ENCODE results near the gene CFHR4. TPM values are rescaled to one million over a fixed set of nuclear protein-coding genes. Genes with fewer than 3 reads are reported as not detected.
"Not testable (repeated sequence)": the region's sequence is repeated elsewhere in the genome, so short reads cannot be mapped to it uniquely, and the experiment has no call there.

Gene CFHR4
- total RNA-seq, 1 experiment from 2014 or later: not detected

DNA sequence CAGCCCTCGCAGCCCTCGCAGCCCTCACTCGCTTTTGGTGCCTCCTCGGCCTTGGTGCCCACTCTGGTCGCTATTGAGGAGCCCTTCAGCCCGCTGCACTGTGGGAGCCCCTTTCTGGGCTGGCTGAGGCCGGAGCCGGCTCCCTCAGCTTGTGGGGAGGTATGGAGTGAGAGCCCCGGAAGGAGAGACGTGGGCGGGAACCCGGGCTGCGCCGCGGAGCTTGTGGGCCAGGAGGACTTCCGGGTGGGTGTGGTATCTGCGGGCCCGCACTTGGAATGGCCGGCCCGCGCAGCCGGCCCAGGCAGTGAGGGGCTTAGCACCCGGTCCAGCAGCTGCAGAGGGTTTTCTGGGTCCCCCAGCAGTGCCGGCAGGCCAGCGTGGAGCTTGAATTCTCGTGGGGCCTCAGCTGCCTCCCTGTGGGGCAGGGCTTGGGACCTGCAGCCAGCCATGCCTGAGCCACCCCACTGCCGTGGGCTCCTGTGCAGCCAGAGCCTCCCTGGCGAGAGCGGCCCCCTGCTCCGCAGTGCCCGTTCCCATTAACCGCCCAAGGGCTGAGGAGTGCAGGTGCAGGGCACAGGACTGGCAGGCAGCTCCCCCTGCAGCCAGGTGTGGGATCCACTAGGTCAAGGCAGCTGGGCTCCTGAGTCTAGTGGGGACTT lies 45.8 kb downstream of the CFHR4 start:
- intact Hi-C loops (cut with micrococcal nuclease; ENCODE audit: unreplicated experiment): no loop called here
- Mint-ChIP-seq H3K27ac (ENCODE audit: unreplicated experiment) (no peak overlapping the region), H3K9me3 (ENCODE audit: unreplicated experiment) (peaks cover 11% of the 10 kb centered on the region), H3K27me3 (ENCODE audit: insufficient read depth, unreplicated experiment) (no peaks in the 10 kb centered on the region), H3K4me1 (ENCODE audit: low read depth, unreplicated experiment) (no peaks in the 10 kb centered on the region), H3K36me3 (ENCODE audit: insufficient read depth, unreplicated experiment) (no peaks in the 10 kb centered on the region), H3K4me3 (ENCODE audit: unreplicated experiment) (no peak overlapping the region)
- no peaks in the 10 kb centered on the region for H3K9me3 ChIP-seq
- BruUV-seq (replicated peaks): no TSS peak
- TF ChIP-seq, protein P1, sequence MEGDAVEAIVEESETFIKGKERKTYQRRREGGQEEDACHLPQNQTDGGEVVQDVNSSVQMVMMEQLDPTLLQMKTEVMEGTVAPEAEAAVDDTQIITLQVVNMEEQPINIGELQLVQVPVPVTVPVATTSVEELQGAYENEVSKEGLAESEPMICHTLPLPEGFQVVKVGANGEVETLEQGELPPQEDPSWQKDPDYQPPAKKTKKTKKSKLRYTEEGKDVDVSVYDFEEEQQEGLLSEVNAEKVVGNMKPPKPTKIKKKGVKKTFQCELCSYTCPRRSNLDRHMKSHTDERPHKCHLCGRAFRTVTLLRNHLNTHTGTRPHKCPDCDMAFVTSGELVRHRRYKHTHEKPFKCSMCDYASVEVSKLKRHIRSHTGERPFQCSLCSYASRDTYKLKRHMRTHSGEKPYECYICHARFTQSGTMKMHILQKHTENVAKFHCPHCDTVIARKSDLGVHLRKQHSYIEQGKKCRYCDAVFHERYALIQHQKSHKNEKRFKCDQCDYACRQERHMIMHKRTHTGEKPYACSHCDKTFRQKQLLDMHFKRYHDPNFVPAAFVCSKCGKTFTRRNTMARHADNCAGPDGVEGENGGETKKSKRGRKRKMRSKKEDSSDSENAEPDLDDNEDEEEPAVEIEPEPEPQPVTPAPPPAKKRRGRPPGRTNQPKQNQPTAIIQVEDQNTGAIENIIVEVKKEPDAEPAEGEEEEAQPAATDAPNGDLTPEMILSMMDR (IDR thresholded peaks at IDR 0.05; ENCODE audit: insufficient read depth in 1 of 2, low read depth in 1 of 2, low read length in 1 of 2, severe bottlenecking in 1 of 2, unreplicated experiment in 1 of 2): no peak
- H3K4me3 ChIP-seq (ENCODE audit: low read depth, low read length): no peak overlapping the region
- no peaks in the 10 kb centered on the region for H3K36me3 ChIP-seq (ENCODE audit: control insufficient read depth, insufficient read depth, low read length)
- no peaks in the 10 kb centered on the region for H3K27me3 ChIP-seq (replicated peaks; ENCODE audit: control insufficient read depth, insufficient read depth, low read length)
- ChIA-PET POLR2A (no interaction called here), CTCF (no interaction called here)
- H3K4me1 ChIP-seq: no peaks in the 10 kb centered on the region
- DNase-seq: no peak

DNA sequence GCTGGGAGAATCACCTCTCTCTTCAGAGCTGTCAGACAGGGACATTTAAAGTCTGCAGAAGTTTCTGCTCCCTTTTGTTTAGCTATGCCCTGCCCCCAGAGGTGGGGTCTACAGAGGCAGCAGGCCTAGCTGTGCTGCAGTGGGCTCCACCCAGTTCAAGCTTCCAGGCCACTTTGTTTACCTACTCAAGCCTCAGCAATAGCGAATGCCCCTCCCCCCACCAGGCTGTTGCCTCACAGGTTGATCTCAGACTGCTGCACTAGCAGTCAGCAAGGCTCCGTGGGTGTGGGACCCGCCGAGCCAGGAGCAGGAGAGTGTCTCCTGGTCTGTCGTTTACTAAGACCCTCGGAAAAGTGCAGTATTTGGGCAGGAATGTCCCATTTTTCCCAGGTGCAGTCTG lies 53.6 kb downstream of the CFHR4 start:
- CTCF ChIA-PET; H3K36me3 Mint-ChIP-seq (ENCODE audit: insufficient read depth, unreplicated experiment); H3K4me3 ChIP-seq (ENCODE audit: low read depth, low read length); H3K27me3 Mint-ChIP-seq (ENCODE audit: insufficient read depth, unreplicated experiment); POLR2A ChIA-PET; H3K4me1 Mint-ChIP-seq (ENCODE audit: low read depth, unreplicated experiment); H3K9me3 Mint-ChIP-seq (ENCODE audit: unreplicated experiment); H3K4me1 ChIP-seq; H3K9me3 ChIP-seq; BruUV-seq (replicated peaks); H3K27ac Mint-ChIP-seq (ENCODE audit: unreplicated experiment); H3K27me3 ChIP-seq (replicated peaks; ENCODE audit: control insufficient read depth, insufficient read depth, low read length); H3K4me3 Mint-ChIP-seq (ENCODE audit: unreplicated experiment); H3K36me3 ChIP-seq (ENCODE audit: control insufficient read depth, insufficient read depth, low read length); intact Hi-C loops (cut with micrococcal nuclease; ENCODE audit: unreplicated experiment): not testable (repeated sequence)
- DNase-seq: peak; percentile 11 to 41

DNA sequence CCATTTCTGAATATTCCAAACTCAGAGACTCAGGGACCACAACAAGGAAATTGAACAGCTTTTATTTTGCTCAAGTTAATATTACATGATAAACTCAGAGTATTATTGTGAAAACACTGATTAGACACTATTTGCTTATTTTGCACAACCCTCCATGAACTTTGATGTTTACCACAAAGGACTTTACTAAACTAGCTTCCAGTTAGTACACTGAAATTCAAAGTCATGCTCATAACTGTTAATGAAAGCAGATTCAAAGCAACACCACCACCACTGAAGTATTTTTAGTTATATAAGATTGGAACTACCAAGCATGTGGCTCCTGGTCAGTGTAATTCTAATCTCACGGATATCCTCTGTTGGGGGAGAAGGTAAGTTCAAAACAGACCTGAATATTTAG lies 55.7 kb downstream of the CFHR4 start, which contains the start of gene CFHR2:
CFHR2 (plus strand) TSS at position 171 of the 400 bp plus-strand sequence; CDS start at position 314, 143 bp downstream.
- H3K9me3 Mint-ChIP-seq (ENCODE audit: unreplicated experiment); intact Hi-C loops (cut with micrococcal nuclease; ENCODE audit: unreplicated experiment); DNase-seq; H3K4me1 ChIP-seq; H3K9me3 ChIP-seq; BruUV-seq (replicated peaks); H3K27me3 ChIP-seq (replicated peaks; ENCODE audit: control insufficient read depth, insufficient read depth, low read length); H3K36me3 Mint-ChIP-seq (ENCODE audit: insufficient read depth, unreplicated experiment); POLR2A ChIA-PET; H3K27ac Mint-ChIP-seq (ENCODE audit: unreplicated experiment); H3K36me3 ChIP-seq (ENCODE audit: control insufficient read depth, insufficient read depth, low read length); H3K27me3 Mint-ChIP-seq (ENCODE audit: insufficient read depth, unreplicated experiment); CTCF ChIA-PET; H3K4me1 Mint-ChIP-seq (ENCODE audit: low read depth, unreplicated experiment); H3K4me3 ChIP-seq (ENCODE audit: low read depth, low read length); H3K4me3 Mint-ChIP-seq (ENCODE audit: unreplicated experiment): not testable (repeated sequence)

DNA sequence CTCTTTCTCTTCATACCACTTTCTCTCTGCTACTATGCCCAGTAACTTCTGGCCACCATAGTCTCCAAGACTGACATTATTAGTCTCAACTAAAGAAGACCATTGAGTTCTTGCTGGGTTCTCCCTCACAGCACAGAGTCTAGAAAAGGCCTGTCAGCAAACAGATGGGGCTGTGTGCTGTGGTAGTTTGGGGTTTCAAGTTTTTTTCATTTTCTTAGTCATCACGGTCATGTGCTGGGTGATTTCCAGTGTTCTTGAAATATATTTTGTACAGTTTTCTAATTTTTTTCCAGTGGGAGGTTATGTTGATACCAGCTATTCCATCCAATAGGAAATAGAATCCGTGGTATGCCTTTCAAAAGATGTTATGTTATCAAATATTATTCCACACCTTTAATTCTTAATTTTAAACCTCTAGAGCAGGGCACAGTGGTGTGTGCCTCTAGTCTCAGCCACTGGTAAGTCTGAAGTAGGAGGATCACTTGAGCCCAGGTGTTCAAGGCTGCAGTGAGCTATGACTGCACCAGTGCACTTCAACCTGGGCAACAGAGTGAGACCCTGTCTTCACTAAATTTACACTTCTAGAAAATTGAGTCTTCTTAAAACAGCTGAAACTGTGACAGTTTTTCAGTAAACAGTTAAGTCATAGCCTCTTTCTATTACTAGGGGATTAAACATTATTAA lies 64.0 kb downstream of the CFHR4 start:
- TF ChIP-seq, protein P1 (IDR thresholded peaks at IDR 0.05; ENCODE audit: insufficient read depth in 1 of 2, low read depth in 1 of 2, low read length in 1 of 2, severe bottlenecking in 1 of 2, unreplicated experiment in 1 of 2): no peak
- no TSS peak for BruUV-seq (replicated peaks)
- H3K4me3 Mint-ChIP-seq (ENCODE audit: unreplicated experiment): no peak overlapping the region
- no peak overlapping the region for H3K27ac Mint-ChIP-seq (ENCODE audit: unreplicated experiment)
- no peaks in the 10 kb centered on the region for H3K4me1 Mint-ChIP-seq (ENCODE audit: low read depth, unreplicated experiment)
- CTCF ChIA-PET: no interaction called here
- no peaks in the 10 kb centered on the region for H3K36me3 Mint-ChIP-seq (ENCODE audit: insufficient read depth, unreplicated experiment)
- no peak for DNase-seq
- no peaks in the 10 kb centered on the region for H3K27me3 ChIP-seq (replicated peaks; ENCODE audit: control insufficient read depth, insufficient read depth, low read length)
- peaks cover 11% of the 10 kb centered on the region for H3K9me3 Mint-ChIP-seq (ENCODE audit: unreplicated experiment)
- no peaks in the 10 kb centered on the region for H3K4me1 ChIP-seq
- no peak overlapping the region for H3K4me3 ChIP-seq (ENCODE audit: low read depth, low read length)
- POLR2A ChIA-PET: no interaction called here
- H3K9me3 ChIP-seq: no peaks in the 10 kb centered on the region
- H3K27me3 Mint-ChIP-seq (ENCODE audit: insufficient read depth, unreplicated experiment): no peaks in the 10 kb centered on the region
- intact Hi-C loops (cut with micrococcal nuclease; ENCODE audit: unreplicated experiment): no loop called here
- H3K36me3 ChIP-seq (ENCODE audit: control insufficient read depth, insufficient read depth, low read length): no peaks in the 10 kb centered on the region
